CD1c-positive myeloid dendritic cell (primary cell): Measurements from ENCODE around the gene ASPSCR1.

ENCODE experiments used
- DNase-seq: peaks from one replicate; pipeline ENCODE4 v3.0.0-alpha.2; 2016; ENCODE audit errors: extremely low spot score

The ASPSCR1 gene

GRCh38 chr17:82055023-82055964 lies 77.9 kb downstream of the ASPSCR1 start:
- no peak for DNase-seq

GRCh38 chr17:82055965-82056728 lies 78.7 kb downstream of the ASPSCR1 start:
- no peak for DNase-seq

- DNase-seq: no peak
Measured at GRCh38 chr17:82056729-82057621, 79.5 kb downstream of the ASPSCR1 start.

- DNase-seq: no peak
Measured at GRCh38 chr17:82058230-82058854, 80.9 kb downstream of the ASPSCR1 start.

- DNase-seq: no peak
Measured at GRCh38 chr17:82058855-82059249, 81.4 kb downstream of the ASPSCR1 start.

- no peak for DNase-seq
Measured at GRCh38 chr17:82059272-82060000, 82.0 kb downstream of the ASPSCR1 start.

- DNase-seq: no peak
Measured at GRCh38 chr17:82060001-82060380, 82.6 kb downstream of the ASPSCR1 start.

GRCh38 chr17:82060614-82061013 lies 83.2 kb downstream of the ASPSCR1 start:
- no peak for DNase-seq

GRCh38 chr17:82061047-82061925 lies 83.9 kb downstream of the ASPSCR1 start:
- no peak for DNase-seq

- DNase-seq: no peak
Measured at GRCh38 chr17:82062076-82062983, 84.9 kb downstream of the ASPSCR1 start.

GRCh38 chr17:82062984-82063368 lies 85.5 kb downstream of the ASPSCR1 start:
- DNase-seq: no peak

GRCh38 chr17:82063424-82064415 lies 86.3 kb downstream of the ASPSCR1 start:
- DNase-seq: no peak

GRCh38 chr17:82064433-82065192 lies 87.2 kb downstream of the ASPSCR1 start:
- no peak for DNase-seq

- DNase-seq: peak; percentile 46
Measured at GRCh38 chr17:82065193-82065637, 87.8 kb downstream of the ASPSCR1 start.

- peak; percentile 82 for DNase-seq
Measured at GRCh38 chr17:82065638-82066303, 88.3 kb downstream of the ASPSCR1 start, which contains the start of gene DUS1L. Gene DUS1L (minus strand): TSS chr17:82065804. CDS start chr17:82065059, 745 bp downstream.
